ENCODE measurements around the gene VSTM2L.

VSTM2L gene

GRCh38 chr20:37991157-37991866 lies 88.4 kb downstream of the VSTM2L start:
- H3K27ac ChIP-seq = no peak overlapping the region
- peaks cover 66% of the 10 kb centered on the region for H3K4me1 ChIP-seq
- no peak for TF ChIP-seq Cebpa-rat (IDR thresholded peaks at IDR 0.05)
- peaks cover 71% of the 10 kb centered on the region for H3K36me3 ChIP-seq
- no peaks in the 10 kb centered on the region for H3K9me3 ChIP-seq
- H3K4me2 ChIP-seq = peak overlapping the region; percentile 65
- no peaks in the 10 kb centered on the region for H3K27me3 ChIP-seq
- peaks cover 25% of the 10 kb centered on the region for H4K20me1 ChIP-seq
- H3K4me3 ChIP-seq = no peak overlapping the region
- H3K9ac ChIP-seq = no peak overlapping the region

GRCh38 chr20:37991908-37992307 lies 89.0 kb downstream of the VSTM2L start:
- no peak for TF ChIP-seq Cebpa-rat (IDR thresholded peaks at IDR 0.05)
- Histone ChIP-seq H3K9ac (no peak overlapping the region), H3K4me1 (peaks cover 60% of the 10 kb centered on the region), H3K36me3 (peaks cover 71% of the 10 kb centered on the region), H4K20me1 (peaks cover 25% of the 10 kb centered on the region), H3K27me3 (no peaks in the 10 kb centered on the region), H3K27ac (no peak overlapping the region), H3K4me2 (no peak overlapping the region; the same call in 1 of the 2 replicates), H3K4me3 (no peak overlapping the region), H3K9me3 (no peaks in the 10 kb centered on the region)

- Histone ChIP-seq H3K9ac (no peak overlapping the region), H3K4me3 (no peak overlapping the region), H3K4me2 (peak overlapping the region; percentile 20; the same call in 1 of the 2 replicates), H4K20me1 (peaks cover 25% of the 10 kb centered on the region), H3K36me3 (peaks cover 77% of the 10 kb centered on the region), H3K27me3 (no peaks in the 10 kb centered on the region), H3K4me1 (peaks cover 51% of the 10 kb centered on the region), H3K27ac (no peak overlapping the region), H3K9me3 (no peaks in the 10 kb centered on the region)
- no peak for TF ChIP-seq Cebpa-rat (IDR thresholded peaks at IDR 0.05)
Observed at GRCh38 chr20:37992802-37993409, 90.0 kb downstream of the VSTM2L start.

GRCh38 chr20:37994512-37994911 lies 91.6 kb downstream of the VSTM2L start:
- Histone ChIP-seq H3K4me3 (no peak overlapping the region), H3K4me1 (peaks cover 39% of the 10 kb centered on the region), H3K36me3 (peaks cover 80% of the 10 kb centered on the region), H3K9me3 (no peaks in the 10 kb centered on the region), H4K20me1 (peaks cover 23% of the 10 kb centered on the region), H3K9ac (no peak overlapping the region), H3K27ac (no peak overlapping the region), H3K4me2 (no peak overlapping the region), H3K27me3 (no peaks in the 10 kb centered on the region)
- no peak for TF ChIP-seq Cebpa-rat (IDR thresholded peaks at IDR 0.05)
